C4-2B (cell line): ENCODE measurements around the gene GRID1.

ENCODE experiments used
- CTCF ChIP-seq: fragments of 450-650 bp; conservative IDR thresholded peaks from 2 replicates; pipeline ENCODE4 v1.5.1; 2017; ENCODE audit warnings: mild to moderate bottlenecking
- ZFX ChIP-seq: fragments of 450-650 bp; IDR thresholded peaks from 2 replicates; pipeline ENCODE4 v1.6.1; 2017

- TF ChIP-seq ZFX = no peak
- no peak for TF ChIP-seq CTCF
Measured at GRCh38 chr10:85557077-85557476, 809.5 kb downstream of the GRID1 start.
